ENCODE results near the gene SEMA4G.
A peak's percentile ranks its signal among the peaks of the same experiment; 100 is the strongest.

Gene SEMA4G
- 0 to 0.58 (median 0.20) reads per million in 9 experiments for total RNA-seq

GRCh38 chr10:100969187-100970075 lies at the start of gene SEMA4G:
Gene SEMA4G, plus strand, starts transcription at chr10:100969504. Its CDS starts 3,409 bp downstream, at chr10:100972913.
- DNase-seq (peak; percentile 26 to 33 (median 29)), ATAC-seq (replicated peaks) (peak; percentile 72)
- no peaks in the 10 kb centered on the region for H3K9me3 Mint-ChIP-seq
- H3K4me3 Mint-ChIP-seq, result peak within 1 kb of the TSS; percentile 62 to 68
- peak within 1 kb of the TSS; percentile 25 to 83 for H3K27ac Mint-ChIP-seq
- H3K27me3 Mint-ChIP-seq, result no peaks in the 10 kb centered on the region
- H3K4me1 Mint-ChIP-seq (ENCODE audit: low read depth in 2 of 2), result peaks cover 9 to 18% of the 10 kb centered on the region in 2 donors
- H3K36me3 Mint-ChIP-seq (ENCODE audit: insufficient read depth), result peaks cover 6% of the 10 kb centered on the region

GRCh38 chr10:100923580-100923979 lies 45.7 kb upstream of the SEMA4G start:
- Mint-ChIP-seq H3K36me3 (ENCODE audit: insufficient read depth) (peaks cover 79% of the 10 kb centered on the region), H3K27me3 (no peaks in the 10 kb centered on the region), H3K9me3 (no peaks in the 10 kb centered on the region), H3K4me1 (ENCODE audit: low read depth in 2 of 2) (peaks cover 4 to 16% of the 10 kb centered on the region in 2 donors), H3K27ac (no peak overlapping the region), H3K4me3 (no peak overlapping the region)
- no peak for DNase-seq
- no peak for ATAC-seq (replicated peaks)

GRCh38 chr10:100927266-100927665 lies 42.0 kb upstream of the SEMA4G start:
- no peak for ATAC-seq (replicated peaks)
- no peak for DNase-seq
- no peak overlapping the region for H3K4me3 Mint-ChIP-seq

GRCh38 chr10:100928039-100928438 lies 41.3 kb upstream of the SEMA4G start:
- no peaks in the 10 kb centered on the region for H3K27me3 Mint-ChIP-seq
- peak overlapping the region in 1 of 2 donors; percentile 61 for H3K27ac Mint-ChIP-seq
- DNase-seq (no peak), ATAC-seq (replicated peaks) (no peak)
- peaks cover 81% of the 10 kb centered on the region for H3K36me3 Mint-ChIP-seq (ENCODE audit: insufficient read depth)
- H3K4me3 Mint-ChIP-seq, result no peak overlapping the region
- H3K9me3 Mint-ChIP-seq, result no peaks in the 10 kb centered on the region
- H3K4me1 Mint-ChIP-seq (ENCODE audit: low read depth in 2 of 2), result peaks cover 2 to 16% of the 10 kb centered on the region in 2 donors

More at GRCh38 chr10:100927266-100927665, 42.0 kb upstream of the SEMA4G start:
- Mint-ChIP-seq H3K9me3 (no peaks in the 10 kb centered on the region), H3K36me3 (ENCODE audit: insufficient read depth) (peaks cover 88% of the 10 kb centered on the region), H3K27me3 (no peaks in the 10 kb centered on the region), H3K4me1 (ENCODE audit: low read depth in 2 of 2) (peaks cover 2 to 16% of the 10 kb centered on the region in 2 donors), H3K27ac (no peak overlapping the region)

GRCh38 chr10:100930368-100930767 lies 38.9 kb upstream of the SEMA4G start:
- DNase-seq (no peak), ATAC-seq (replicated peaks) (no peak)
- Mint-ChIP-seq H3K27me3 (no peaks in the 10 kb centered on the region), H3K36me3 (ENCODE audit: insufficient read depth) (peaks cover 78% of the 10 kb centered on the region), H3K27ac (peak overlapping the region; percentile 21 to 25), H3K4me1 (ENCODE audit: low read depth in 2 of 2) (peaks cover 2 to 5% of the 10 kb centered on the region in 2 donors), H3K4me3 (no peak overlapping the region), H3K9me3 (no peaks in the 10 kb centered on the region)

GRCh38 chr10:100934084-100934659 lies 35.1 kb upstream of the SEMA4G start:
- Mint-ChIP-seq H3K27ac (no peak overlapping the region), H3K27me3 (no peaks in the 10 kb centered on the region), H3K36me3 (ENCODE audit: insufficient read depth) (peaks cover 64% of the 10 kb centered on the region), H3K4me3 (no peak overlapping the region), H3K9me3 (no peaks in the 10 kb centered on the region), H3K4me1 (ENCODE audit: low read depth in 2 of 2) (no peaks in the 10 kb centered on the region)
- ATAC-seq (replicated peaks), result no peak
- DNase-seq, result no peak

GRCh38 chr10:100939763-100940344 lies 29.4 kb upstream of the SEMA4G start:
- ATAC-seq (replicated peaks) (no peak), DNase-seq (no peak)
- Mint-ChIP-seq H3K27ac (no peak overlapping the region), H3K4me3 (no peak overlapping the region), H3K4me1 (ENCODE audit: low read depth in 2 of 2) (peaks cover 0 to 13% of the 10 kb centered on the region in 2 donors), H3K9me3 (no peaks in the 10 kb centered on the region), H3K36me3 (ENCODE audit: insufficient read depth) (peaks cover 56% of the 10 kb centered on the region), H3K27me3 (no peaks in the 10 kb centered on the region)

GRCh38 chr10:100942229-100942628 lies 27.1 kb upstream of the SEMA4G start:
- no peak for ATAC-seq (replicated peaks)
- DNase-seq, result no peak
- peaks cover 0 to 13% of the 10 kb centered on the region in 2 donors for H3K4me1 Mint-ChIP-seq (ENCODE audit: low read depth in 2 of 2)
- H3K9me3 Mint-ChIP-seq, result no peaks in the 10 kb centered on the region
- no peaks in the 10 kb centered on the region for H3K27me3 Mint-ChIP-seq
- H3K4me3 Mint-ChIP-seq, result no peak overlapping the region
- H3K27ac Mint-ChIP-seq, result no peak overlapping the region
- H3K36me3 Mint-ChIP-seq (ENCODE audit: insufficient read depth), result peaks cover 62% of the 10 kb centered on the region

- H3K27me3 Mint-ChIP-seq, result no peaks in the 10 kb centered on the region
- peaks cover 60% of the 10 kb centered on the region for H3K36me3 Mint-ChIP-seq (ENCODE audit: insufficient read depth)
Observed at GRCh38 chr10:100943508-100943907, 25.8 kb upstream of the SEMA4G start.

GRCh38 chr10:100945754-100946153 lies 23.6 kb upstream of the SEMA4G start:
- Mint-ChIP-seq H3K4me3 (no peak overlapping the region), H3K27ac (no peak overlapping the region), H3K27me3 (no peaks in the 10 kb centered on the region), H3K9me3 (no peaks in the 10 kb centered on the region), H3K36me3 (ENCODE audit: insufficient read depth) (peaks cover 67% of the 10 kb centered on the region), H3K4me1 (ENCODE audit: low read depth in 2 of 2) (peaks cover 0 to 13% of the 10 kb centered on the region in 2 donors)
- no peak for DNase-seq
- no peak for ATAC-seq (replicated peaks)

More at GRCh38 chr10:100943508-100943907, 25.8 kb upstream of the SEMA4G start:
- peaks cover 0 to 13% of the 10 kb centered on the region in 2 donors for H3K4me1 Mint-ChIP-seq (ENCODE audit: low read depth in 2 of 2)
- H3K9me3 Mint-ChIP-seq, result no peaks in the 10 kb centered on the region
- peak overlapping the region in 1 of 2 donors; percentile 89 for H3K27ac Mint-ChIP-seq
- H3K4me3 Mint-ChIP-seq, result no peak overlapping the region
- no peak for ATAC-seq (replicated peaks)
- no peak for DNase-seq

- ATAC-seq (replicated peaks) (no peak), DNase-seq (no peak)
- H3K4me1 Mint-ChIP-seq (ENCODE audit: low read depth in 2 of 2), result peaks cover 0 to 3% of the 10 kb centered on the region in 2 donors
- no peaks in the 10 kb centered on the region for H3K27me3 Mint-ChIP-seq
- peaks cover 87% of the 10 kb centered on the region for H3K36me3 Mint-ChIP-seq (ENCODE audit: insufficient read depth)
- H3K27ac Mint-ChIP-seq, result no peak overlapping the region
- H3K9me3 Mint-ChIP-seq, result no peaks in the 10 kb centered on the region
- no peak overlapping the region for H3K4me3 Mint-ChIP-seq
Observed at GRCh38 chr10:100948916-100949315, 20.4 kb upstream of the SEMA4G start.

- DNase-seq (no peak), ATAC-seq (replicated peaks) (no peak)
- H3K9me3 Mint-ChIP-seq, result no peaks in the 10 kb centered on the region
- H3K36me3 Mint-ChIP-seq (ENCODE audit: insufficient read depth), result peaks cover 60% of the 10 kb centered on the region
- H3K27me3 Mint-ChIP-seq, result no peaks in the 10 kb centered on the region
- H3K4me1 Mint-ChIP-seq (ENCODE audit: low read depth in 2 of 2), result no peaks in the 10 kb centered on the region
- H3K27ac Mint-ChIP-seq, result no peak overlapping the region
- no peak overlapping the region for H3K4me3 Mint-ChIP-seq
Observed at GRCh38 chr10:100960251-100960650, 9.1 kb upstream of the SEMA4G start.

- no peaks in the 10 kb centered on the region for H3K27me3 Mint-ChIP-seq
- H3K4me1 Mint-ChIP-seq (ENCODE audit: low read depth in 2 of 2), result no peaks in the 10 kb centered on the region
- DNase-seq (no peak), ATAC-seq (replicated peaks) (no peak)
- H3K36me3 Mint-ChIP-seq (ENCODE audit: insufficient read depth), result peaks cover 43% of the 10 kb centered on the region
- no peaks in the 10 kb centered on the region for H3K9me3 Mint-ChIP-seq
- H3K4me3 Mint-ChIP-seq, result no peak overlapping the region
- no peak overlapping the region for H3K27ac Mint-ChIP-seq
Observed at GRCh38 chr10:100962351-100963080, 6.8 kb upstream of the SEMA4G start.

All from effector memory CD8-positive, alpha-beta T cell (primary cell).